Measurements from ENCODE around the gene ESAM. TPM values are rescaled to one million over a fixed set of nuclear protein-coding genes. Genes with fewer than 3 reads are reported as not detected.

ESAM gene
- total and polyA plus RNA-seq, 2 of the 8 experiments (the other 6 are each of a cell fraction or from before 2014, with no cell fraction given): 0.09 TPM; not detected in 1

- TF ChIP-seq JUN (IDR thresholded peaks at IDR 0.05; ENCODE audit: low read depth, low read length): no peak
- no peak for TF ChIP-seq RBBP5 (IDR thresholded peaks at IDR 0.05; ENCODE audit: borderline replicate concordance, low read depth, low read length)
- no peak for TF ChIP-seq MAFK (IDR thresholded peaks at IDR 0.05; ENCODE audit: low read depth, low read length)
Measured at GRCh38 chr11:124725719-124726105, 36.4 kb downstream of the ESAM start (continued).
